ENCODE measurements around the gene MIOX.

GRCh38 chr22:50488886-50489285 is 2.2 kb downstream of the MIOX start:
- TF ChIP-seq POLR2A (IDR thresholded peaks at IDR 0.05; ENCODE audit: low read length) (no peak), GATA1 (IDR thresholded peaks at IDR 0.05; ENCODE audit: low read depth, low read length) (no peak)

Measured in erythroblast (primary cell).